Thyroid gland (tissue), 4 donors: ENCODE data around the gene FBLN1. TPM values are rescaled to one million over a fixed set of nuclear protein-coding genes. Genes with fewer than 3 reads are reported as not detected.

Experiments used
- DNase-seq, 2 donors: peaks; one replicate each; pipeline ENCODE4 v3.0.0-alpha.2; 2019
- H3K27ac ChIP-seq, 3 donors: fragments of 200-600 bp; sonication (generic); 1 replicate in 2 of 3; 2 replicates in 1 of 3; pipeline ENCODE4 v1.5.1; 2016 to 2019; ENCODE audit warnings: mild to moderate bottlenecking in 1 of 3, moderate library complexity in 1 of 3
- H3K27me3 ChIP-seq: fragments of 200-600 bp; sonication (generic); one replicate; pipeline ENCODE4 v1.5.1; 2019
- H3K36me3 ChIP-seq, 2 donors: fragments of 200-600 bp; sonication (generic); one replicate each; pipeline ENCODE4 v1.5.1; 2016 to 2019
- H3K4me1 ChIP-seq, 2 donors: fragments of 200-600 bp; sonication (generic); one replicate each; pipeline ENCODE4 v1.5.1; 2017 to 2019
- H3K4me3 ChIP-seq, 3 donors: fragments of 200-600 bp; sonication (generic); replicated peaks in 1 of 3; 1 replicate in 2 of 3; 2 replicates in 1 of 3; pipeline ENCODE4 v1.5.1; 2016; ENCODE audit warnings: mild to moderate bottlenecking in 1 of 3
- H3K9me3 ChIP-seq: fragments of 200-600 bp; sonication (generic); one replicate; pipeline ENCODE4 v1.5.1; 2017
- CTCF ChIP-seq, 6 experiments: fragments of 200-600 bp in 3 of 6; fragments of 450-650 bp in 3 of 6; sonication (generic) in 3 of 6; IDR thresholded peaks; one replicate each; pipeline ENCODE4 v1.5.1; 2016 to 2019; ENCODE audit warnings: antibody characterized with exemption in 6 of 6, mild to moderate bottlenecking in 2 of 6, inconsistent platforms in 1 of 6, moderate library complexity in 1 of 6
- POLR2A ChIP-seq, 2 donors: fragments of 450-650 bp; IDR thresholded peaks; one replicate each; pipeline ENCODE4 v1.6.1; 2017; ENCODE audit warnings: antibody characterized with exemption in 2 of 2, mild to moderate bottlenecking in 2 of 2, moderate library complexity in 1 of 2
- WGBS, 2 donors: methylation state at CpG; one replicate each; pipeline ENCODE4 v1.1.5; 2017; 5-methylcytosine and 5-hydroxymethylcytosine counted together
- intact Hi-C: fragments of 100-400 bp; cut with DNase I; formaldehyde crosslinking; loops from one replicate; pipeline ENCODE4 v1.15.1; 2023
- total RNA-seq, 4 donors: library from RNA; depleted of rRNA; stranded (reverse); fragments of >200 nt; gene quantifications; one replicate each; pipeline ENCODE4 v1.2.3, GENCODE V29; 2016

The FBLN1 gene
- total RNA-seq, 4 donors from 2014 or later: 52.3 to 199 (median 163) TPM

DNA sequence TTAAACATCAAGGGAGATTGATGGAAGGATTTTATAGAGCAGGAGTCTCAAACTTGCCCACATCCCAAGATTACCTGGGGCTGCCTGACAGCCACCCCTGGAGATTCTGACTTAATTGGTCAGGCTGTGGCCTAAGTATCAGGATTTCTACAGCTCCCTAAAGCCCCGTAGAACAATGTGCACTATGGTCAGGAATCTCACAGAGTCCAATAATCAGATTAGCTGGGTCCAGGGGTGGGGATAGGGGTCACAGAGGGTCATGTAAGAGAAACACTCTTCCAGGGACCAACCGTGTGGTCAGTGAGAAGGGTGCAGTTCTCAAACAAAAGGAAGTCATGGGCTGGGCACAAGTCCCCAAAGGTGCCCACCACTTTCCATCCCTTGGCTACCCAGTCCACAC is 20.5 kb upstream of the FBLN1 start:
- H3K4me3 ChIP-seq: no peak overlapping the region
- no peaks in the 10 kb centered on the region for H3K27me3 ChIP-seq
- intact Hi-C loops: no loop called here
- H3K36me3 ChIP-seq: no peaks in the 10 kb centered on the region
- no peak overlapping the region for H3K27ac ChIP-seq
- no peaks in the 10 kb centered on the region for H3K4me1 ChIP-seq
- TF ChIP-seq CTCF (IDR thresholded peaks at IDR 0.05) (no peak), POLR2A (IDR thresholded peaks at IDR 0.05) (no peak)
- WGBS, 2 donors: 74 to 75% methylated on average over 2 of the region's 2 CpGs
- no peak for DNase-seq
- no peaks in the 10 kb centered on the region for H3K9me3 ChIP-seq

GRCh38 chr22:45483319-45483718 is 19.4 kb upstream of the FBLN1 start:
- TF ChIP-seq CTCF (IDR thresholded peaks at IDR 0.05): no peak
- no peak for TF ChIP-seq POLR2A (IDR thresholded peaks at IDR 0.05)
- intact Hi-C loops: no loop called here
- Histone ChIP-seq H3K27ac (no peak overlapping the region), H3K36me3 (no peaks in the 10 kb centered on the region), H3K4me3 (no peak overlapping the region), H3K27me3 (no peaks in the 10 kb centered on the region), H3K9me3 (no peaks in the 10 kb centered on the region), H3K4me1 (no peaks in the 10 kb centered on the region)
- DNase-seq: no peak
- 90 to 94% methylated on average over 2 of the region's 2 CpGs for WGBS, 2 donors

DNA sequence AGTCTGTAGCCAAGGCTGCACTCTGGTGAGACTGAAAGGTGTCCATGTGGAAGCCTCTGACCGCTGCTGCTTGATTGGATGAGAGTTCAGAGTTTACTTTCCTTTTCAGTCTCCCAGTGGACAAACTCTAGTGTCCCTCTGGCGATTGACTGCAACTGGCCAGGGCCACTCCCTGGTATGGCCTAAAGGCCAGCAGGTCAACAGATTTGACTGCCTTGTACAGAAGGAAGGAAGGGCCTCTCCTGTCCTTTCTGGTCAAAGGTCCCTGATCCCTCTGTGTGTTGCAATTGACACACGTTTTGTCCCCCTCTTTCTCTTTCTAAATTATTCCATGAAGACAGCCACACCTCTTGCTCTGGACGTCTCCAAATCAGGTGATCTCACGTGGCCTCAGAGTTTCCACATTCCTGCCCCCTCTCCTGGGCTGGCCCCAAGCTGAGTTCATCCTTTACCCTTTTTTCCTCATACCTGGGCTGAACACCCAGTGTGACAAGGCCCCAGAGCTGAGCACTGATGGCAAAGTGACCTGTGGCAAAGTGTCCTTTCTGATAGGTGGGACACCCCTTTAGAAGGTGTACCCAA is 18.7 kb upstream of the FBLN1 start:
- 78 to 88% methylated on average over 5 of the region's 5 CpGs for WGBS, 2 donors
- H3K27ac ChIP-seq: no peak overlapping the region
- no peak for DNase-seq
- TF ChIP-seq POLR2A (IDR thresholded peaks at IDR 0.05): no peak
- no peaks in the 10 kb centered on the region for H3K27me3 ChIP-seq
- H3K36me3 ChIP-seq: no peaks in the 10 kb centered on the region
- no peaks in the 10 kb centered on the region for H3K9me3 ChIP-seq
- H3K4me1 ChIP-seq: no peaks in the 10 kb centered on the region
- intact Hi-C loops: no loop called here
- no peak overlapping the region for H3K4me3 ChIP-seq

DNA sequence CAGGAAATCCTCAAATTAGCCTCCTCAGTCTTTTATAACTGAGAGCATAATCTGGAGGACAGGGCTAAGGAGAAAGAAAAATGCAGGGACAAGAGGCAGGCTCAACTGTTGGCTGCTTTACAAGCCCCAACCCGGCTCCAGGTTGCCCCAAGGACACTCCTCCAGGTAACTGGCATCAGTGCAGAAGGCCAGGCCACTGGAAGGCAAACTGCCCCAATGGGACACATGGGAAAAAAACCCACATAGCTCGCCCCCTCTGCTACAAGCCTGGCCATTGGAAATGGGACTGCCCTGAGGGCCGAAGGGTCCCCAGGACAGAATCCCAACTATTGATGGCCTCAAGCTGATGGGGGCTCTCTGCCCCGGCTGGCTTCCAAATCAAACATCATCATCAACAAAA is 17.9 kb upstream of the FBLN1 start:
- intact Hi-C loops: no loop called here

DNA sequence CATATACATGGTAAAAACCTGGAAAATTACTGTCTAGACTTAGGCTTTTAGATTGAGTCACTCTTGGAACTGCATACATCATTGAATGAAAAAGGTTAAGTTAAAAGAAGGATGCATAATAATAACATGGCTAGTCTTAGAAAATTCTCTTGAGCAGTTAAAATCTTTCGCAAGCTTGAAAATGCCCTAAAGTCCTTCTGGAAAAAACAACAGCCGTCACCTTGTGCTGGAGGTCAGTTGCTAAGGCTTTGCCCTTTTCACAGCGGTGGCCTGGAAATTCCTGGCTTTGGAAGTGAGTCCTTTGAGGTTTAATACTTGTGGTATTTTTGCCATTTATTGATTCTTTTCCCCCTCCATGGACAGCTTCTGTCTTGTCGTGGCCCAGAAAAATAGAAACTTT is 17.4 kb upstream of the FBLN1 start:
- H3K9me3 ChIP-seq: no peaks in the 10 kb centered on the region
- no peaks in the 10 kb centered on the region for H3K36me3 ChIP-seq
- intact Hi-C loops: no loop called here
- H3K27ac ChIP-seq: no peak overlapping the region
- no peak overlapping the region for H3K4me3 ChIP-seq
- H3K27me3 ChIP-seq: no peaks in the 10 kb centered on the region
- TF ChIP-seq CTCF (IDR thresholded peaks at IDR 0.05) (no peak), POLR2A (IDR thresholded peaks at IDR 0.05) (no peak)
- no peaks in the 10 kb centered on the region for H3K4me1 ChIP-seq
- WGBS, 2 donors: 71 to 79% methylated on average over 4 of the region's 4 CpGs
- DNase-seq: no peak

More for the DNA sequence above, 17.9 kb upstream of the FBLN1 start:
- Histone ChIP-seq H3K4me1 (no peaks in the 10 kb centered on the region), H3K36me3 (no peaks in the 10 kb centered on the region), H3K9me3 (no peaks in the 10 kb centered on the region), H3K27me3 (no peaks in the 10 kb centered on the region), H3K4me3 (no peak overlapping the region), H3K27ac (no peak overlapping the region)
- 76 to 89% methylated on average over 4 of the region's 4 CpGs for whole genome bisulfite sequencing, 2 donors
- no peak for DNase-seq
- TF ChIP-seq CTCF (IDR thresholded peaks at IDR 0.05) (no peak), POLR2A (IDR thresholded peaks at IDR 0.05) (no peak)
